Measurements from ENCODE around the gene SNRNP48. TPM values are rescaled to one million over a fixed set of nuclear protein-coding genes. Genes with fewer than 3 reads are reported as not detected.

SNRNP48 gene
- total RNA-seq, 2 donors from 2014 or later, result 6.4 to 18.4 TPM

- Histone ChIP-seq H3K4me1 (ENCODE audit: control insufficient read depth in 1 of 2, low read depth in 2 of 2) (no peaks in the 10 kb centered on the region), H3K9me3 (no peaks in the 10 kb centered on the region), H3K27me3 (replicated peaks; ENCODE audit: insufficient read depth) (no peaks in the 10 kb centered on the region), H3K27ac (no peak overlapping the region), H3K36me3 (no peaks in the 10 kb centered on the region), H3K4me3 (no peak overlapping the region)
- TF ChIP-seq CTCF (IDR thresholded peaks at IDR 0.05), result no peak
- DNase-seq (ENCODE audit: low spot score) (no peak), ATAC-seq (ENCODE audit: insufficient number of reproducible peaks, low FRiP score, low read depth) (no peak)
These were observed 4.6 kb upstream of the SNRNP48 start for GRCh38 chr6:7585287-7585930.

- Histone ChIP-seq H3K4me3 (no peak overlapping the region), H3K9me3 (no peaks in the 10 kb centered on the region), H3K4me1 (ENCODE audit: control insufficient read depth in 1 of 2, low read depth in 2 of 2) (peaks cover 13% of the 10 kb centered on the region in 2 donors), H3K36me3 (no peaks in the 10 kb centered on the region), H3K27ac (no peak overlapping the region), H3K27me3 (replicated peaks; ENCODE audit: insufficient read depth) (no peaks in the 10 kb centered on the region)
- ATAC-seq (ENCODE audit: insufficient number of reproducible peaks, low FRiP score, low read depth) (no peak), DNase-seq (ENCODE audit: low spot score) (no peak)
- TF ChIP-seq CTCF (IDR thresholded peaks at IDR 0.05), result no peak
These were observed 2.3 kb upstream of the SNRNP48 start for GRCh38 chr6:7587631-7588100.

- no peak for ATAC-seq (ENCODE audit: insufficient number of reproducible peaks, low FRiP score, low read depth)
- Histone ChIP-seq H3K27me3 (replicated peaks; ENCODE audit: insufficient read depth) (no peaks in the 10 kb centered on the region), H3K4me3 (no peak overlapping the region), H3K36me3 (no peaks in the 10 kb centered on the region), H3K4me1 (ENCODE audit: control insufficient read depth in 1 of 2, low read depth in 2 of 2) (peaks cover 13% of the 10 kb centered on the region in 2 donors), H3K9me3 (no peaks in the 10 kb centered on the region), H3K27ac (no peak overlapping the region)
- DNase-seq (ENCODE audit: low spot score), result no peak
- TF ChIP-seq CTCF (IDR thresholded peaks at IDR 0.05), result no peak
These were observed 1.5 kb upstream of the SNRNP48 start for GRCh38 chr6:7588506-7588905.

GRCh38 chr6:7589221-7589620 is 777 bp upstream of the SNRNP48 start:
- DNase-seq (ENCODE audit: low spot score) (no peak), ATAC-seq (ENCODE audit: insufficient number of reproducible peaks, low FRiP score, low read depth) (no peak)
- no peak for TF ChIP-seq CTCF (IDR thresholded peaks at IDR 0.05)
- peak overlapping the region; percentile 98 for H3K4me3 ChIP-seq
- H3K27me3 ChIP-seq (replicated peaks; ENCODE audit: insufficient read depth), result no peaks in the 10 kb centered on the region
- peaks cover 13% of the 10 kb centered on the region in 2 donors for H3K4me1 ChIP-seq (ENCODE audit: control insufficient read depth in 1 of 2, low read depth in 2 of 2)
- H3K36me3 ChIP-seq, result no peaks in the 10 kb centered on the region
- H3K27ac ChIP-seq, result peak overlapping the region; percentile 29 to 68
- no peaks in the 10 kb centered on the region for H3K9me3 ChIP-seq

- Histone ChIP-seq H3K27me3 (replicated peaks; ENCODE audit: insufficient read depth) (no peaks in the 10 kb centered on the region), H3K27ac (peak overlapping the region in 1 of 2 donors; percentile 29), H3K36me3 (no peaks in the 10 kb centered on the region), H3K9me3 (no peaks in the 10 kb centered on the region), H3K4me1 (ENCODE audit: control insufficient read depth in 1 of 2, low read depth in 2 of 2) (peaks cover 13% of the 10 kb centered on the region in 2 donors), H3K4me3 (peak overlapping the region; percentile 98)
- no peak for DNase-seq (ENCODE audit: low spot score)
- TF ChIP-seq CTCF (IDR thresholded peaks at IDR 0.05), result no peak
- ATAC-seq (ENCODE audit: insufficient number of reproducible peaks, low FRiP score, low read depth), result no peak
These were observed 912 bp downstream of the SNRNP48 start for GRCh38 chr6:7590918-7591302.
